GM18505 (cell line): ENCODE measurements around the gene TFR2.

Source experiments
- ATAC-seq: cut with Tn5 transposase; IDR thresholded peaks from one replicate; pipeline ENCODE4 v1.9.1; 2021; ENCODE audit not compliant: unreplicated experiment
- POLR2A ChIP-seq: IDR thresholded peaks from 4 replicates; pipeline ENCODE4 v1.6.1; 2011; ENCODE audit warnings: borderline replicate concordance; ENCODE audit not compliant: insufficient read depth, insufficient read length; ENCODE audit errors: extremely low read depth

TFR2 gene

GRCh38 chr7:100641463-100641859 is at the start of gene TFR2:
TSS of gene TFR2 (minus strand) at chr7:100641552. CDS start at chr7:100641509, 43 bp downstream.
- no peak for TF ChIP-seq POLR2A
- ATAC-seq, result no peak

GRCh38 chr7:100689230-100690135 is 48.1 kb upstream of the TFR2 start:
- no peak for ATAC-seq
- TF ChIP-seq POLR2A, result no peak

- ATAC-seq, result no peak
- no peak for TF ChIP-seq POLR2A
Observed at GRCh38 chr7:100688326-100688860, 47.0 kb upstream of the TFR2 start.

- no peak for TF ChIP-seq POLR2A
- ATAC-seq, result no peak
Observed at GRCh38 chr7:100687751-100688300, 46.5 kb upstream of the TFR2 start.

GRCh38 chr7:100687261-100687660 is 45.9 kb upstream of the TFR2 start:
- no peak for ATAC-seq
- TF ChIP-seq POLR2A, result no peak

GRCh38 chr7:100686822-100687211 is 45.5 kb upstream of the TFR2 start:
- TF ChIP-seq POLR2A, result no peak
- ATAC-seq, result no peak

GRCh38 chr7:100686201-100686821 is 45.0 kb upstream of the TFR2 start:
- no peak for TF ChIP-seq POLR2A
- no peak for ATAC-seq

GRCh38 chr7:100685631-100686145 is 44.3 kb upstream of the TFR2 start:
- no peak for TF ChIP-seq POLR2A
- ATAC-seq, result no peak

GRCh38 chr7:100685049-100685605 is 43.8 kb upstream of the TFR2 start:
- TF ChIP-seq POLR2A, result no peak
- ATAC-seq, result no peak

- no peak for ATAC-seq
- TF ChIP-seq POLR2A, result no peak
Observed at GRCh38 chr7:100684534-100685042, 43.2 kb upstream of the TFR2 start.

- TF ChIP-seq POLR2A, result no peak
- ATAC-seq, result no peak
Observed at GRCh38 chr7:100683659-100684533, 42.5 kb upstream of the TFR2 start.
